HepG2 (cell line): Measurements from ENCODE around the gene DNPH1. TPM values are rescaled to one million over a fixed set of nuclear protein-coding genes. Genes with fewer than 3 reads are reported as not detected.
A peak's percentile ranks its signal among the peaks of the same experiment; 100 is the strongest.

Source experiments
- CERS6 ChIP-seq: sonication (generic); formaldehyde crosslinking; IDR thresholded peaks from 2 replicates; pipeline ENCODE4 v1.5.0; 2020; ENCODE audit warnings: missing genetic modification reagents
- HDAC2 ChIP-seq: sonication (generic); formaldehyde crosslinking; IDR thresholded peaks from 2 replicates; pipeline ENCODE4 v1.4.0; 2020; ENCODE audit warnings: missing genetic modification reagents
- KLF12 ChIP-seq: sonication (generic); formaldehyde crosslinking; IDR thresholded peaks from 2 replicates; pipeline ENCODE4 v1.4.0; 2020; ENCODE audit warnings: missing genetic modification reagents, borderline replicate concordance
- KLF9 ChIP-seq: IDR thresholded peaks from 2 replicates; pipeline ENCODE4 v1.6.1; 2016; ENCODE audit warnings: low read depth
- SETDB1 ChIP-seq: sonication (generic); formaldehyde crosslinking; IDR thresholded peaks from 2 replicates; pipeline ENCODE4 v1.5.1; 2020; ENCODE audit warnings: missing genetic modification reagents, mild to moderate bottlenecking, borderline replicate concordance
- SP4 ChIP-seq: sonication (generic); formaldehyde crosslinking; IDR thresholded peaks from 2 replicates; pipeline ENCODE4 v1.8.1; 2023; ENCODE audit warnings: mild to moderate bottlenecking, missing genetic modification reagents
- THYN1 ChIP-seq: sonication (generic); formaldehyde crosslinking; IDR thresholded peaks from 2 replicates; pipeline ENCODE4 v1.8.1; 2023; ENCODE audit warnings: low read depth, mild to moderate bottlenecking, moderate library complexity, missing genetic modification reagents, borderline replicate concordance
- ZBED4 ChIP-seq: sonication (generic); formaldehyde crosslinking; IDR thresholded peaks from 2 replicates; pipeline ENCODE4 v1.4.0; 2020; ENCODE audit warnings: missing genetic modification reagents, borderline replicate concordance
- ZBTB44 ChIP-seq: sonication (generic); formaldehyde crosslinking; IDR thresholded peaks from 2 replicates; pipeline ENCODE4 v1.4.0; 2020; ENCODE audit warnings: missing genetic modification reagents
- ZBTB7B ChIP-seq: sonication (generic); formaldehyde crosslinking; IDR thresholded peaks from 2 replicates; pipeline ENCODE4 v1.4.0; 2020; ENCODE audit warnings: missing genetic modification reagents
- ZFP1 ChIP-seq: IDR thresholded peaks from 2 replicates; pipeline ENCODE4 v1.6.1; 2016
- ZFP41 ChIP-seq: sonication (generic); formaldehyde crosslinking; IDR thresholded peaks from 2 replicates; pipeline ENCODE4 v1.4.0; 2020; ENCODE audit warnings: mild to moderate bottlenecking, missing genetic modification reagents, borderline replicate concordance
- ZNF274 ChIP-seq: sonication (generic); formaldehyde crosslinking; IDR thresholded peaks from 2 replicates; pipeline ENCODE4 v1.5.1; 2020; ENCODE audit warnings: mild to moderate bottlenecking, missing genetic modification reagents
- ZNF44 ChIP-seq: sonication (generic); formaldehyde crosslinking; IDR thresholded peaks from 2 replicates; pipeline ENCODE4 v1.5.1; 2020; ENCODE audit warnings: mild to moderate bottlenecking, missing genetic modification reagents
- ZNF562 ChIP-seq: sonication (generic); formaldehyde crosslinking; IDR thresholded peaks from 2 replicates; pipeline ENCODE4 v1.8.0; 2022; ENCODE audit warnings: missing genetic modification reagents, borderline replicate concordance
- ZNF879 ChIP-seq: sonication (generic); formaldehyde crosslinking; IDR thresholded peaks from 2 replicates; pipeline ENCODE4 v1.8.1; 2023; ENCODE audit warnings: missing genetic modification reagents
- polyA plus RNA-seq, 8 experiments: library from polyadenylated mRNA; depleted of rRNA in 3 of 8; stranded (reverse) in 7 of 8; unstranded in 1 of 8; fragments of >200 nt; fragmentation: Illumina TruSeq in 4 of 8; extraction: Trizol in 4 of 8; gene quantifications; 2 replicates each; pipeline versions ENCODE4 v1.2.1 to v1.2.3, GENCODE V29; 2011 to 2016; ENCODE audit warnings: low read depth in 4 of 8, missing spikeins in 1 of 8, mixed read lengths in 1 of 8; ENCODE audit not compliant: insufficient read depth in 1 of 8
- total RNA-seq, 5 experiments: library from RNA; depleted of rRNA; stranded (reverse); fragments of >200 nt; fragmentation: Illumina TruSeq; extraction: Trizol; gene quantifications; 2 replicates each; pipeline ENCODE4 v1.2.3, GENCODE V29; 2016; ENCODE audit warnings: low read depth in 1 of 5
- TF ChIP-seq, protein P1 (sequence below): sonication (generic); formaldehyde crosslinking; conservative IDR thresholded peaks from 2 replicates; pipeline ENCODE4 v1.8.1; 2023; ENCODE audit warnings: missing genetic modification reagents
- TF ChIP-seq, protein P2 (sequence below): sonication (generic); formaldehyde crosslinking; IDR thresholded peaks from 2 replicates; pipeline ENCODE4 v1.5.0; 2020; ENCODE audit warnings: missing genetic modification reagents
- TF ChIP-seq, protein P3 (sequence below): sonication (generic); formaldehyde crosslinking; IDR thresholded peaks from 2 replicates; pipeline ENCODE4 v1.5.0; 2020; ENCODE audit warnings: missing genetic modification reagents

Gene DNPH1
- total and polyA plus RNA-seq, 2 of the 13 experiments (the other 11 are each of a cell fraction or from before 2014, with no cell fraction given) = 56.5 to 75.1 TPM

DNA sequence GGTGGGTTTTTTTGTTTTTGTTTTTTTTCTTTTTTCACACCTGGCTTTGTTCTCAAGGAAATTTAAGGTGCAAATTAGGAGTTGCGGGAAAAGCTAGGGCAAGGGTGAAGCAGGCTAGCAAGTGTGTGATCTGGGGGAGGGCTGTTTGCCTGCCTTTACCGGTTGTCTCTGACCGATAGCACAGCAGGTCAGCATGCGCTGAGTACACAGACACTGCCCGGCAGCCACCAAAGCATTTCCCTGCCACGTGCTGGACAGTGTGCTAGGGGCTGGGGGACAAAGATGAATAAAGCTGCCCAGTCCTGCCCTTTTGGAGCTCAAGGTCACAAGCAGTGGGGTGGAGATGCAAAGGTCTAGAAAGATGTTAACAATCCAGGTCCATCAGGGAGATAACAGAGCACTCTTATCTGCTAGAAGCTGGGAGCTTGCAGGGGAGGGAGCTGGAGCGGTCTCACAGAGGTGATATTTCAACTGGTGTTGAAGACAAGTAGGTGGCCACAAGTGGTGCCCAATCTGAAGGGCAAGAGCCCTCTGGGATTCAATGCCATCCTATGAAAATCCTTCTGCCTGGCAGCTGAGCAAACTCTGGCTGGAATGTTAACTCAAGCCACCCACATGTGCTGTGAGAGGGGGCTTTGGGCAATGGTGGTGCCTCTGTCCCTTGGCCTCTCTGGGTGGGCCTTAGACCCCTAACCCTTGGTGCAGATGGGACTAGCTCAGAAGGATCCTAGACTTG, 38.5 kb upstream of the DNPH1 start (continued):
- TF ChIP-seq ZBTB44 (CRISPR knock-in tag) (peak; percentile 91), HDAC2 (CRISPR knock-in tag) (peak; percentile 100), ZNF879 (CRISPR knock-in tag) (peak; percentile 72; the same call in 1 of the 2 replicates), SP4 (CRISPR knock-in tag) (peak; percentile 94), KLF12 (peak; percentile 93; the same call in 1 of the 2 replicates), ZBED4 (peak; percentile 95), THYN1 (CRISPR knock-in tag) (no peak), ZFP41 (CRISPR knock-in tag) (peak; percentile 97), SETDB1 (CRISPR knock-in tag) (no peak), ZNF562 (CRISPR knock-in tag) (no peak), ZBTB7B (CRISPR knock-in tag) (peak; percentile 100), KLF9 (peak; percentile 73), CERS6 (CRISPR knock-in tag) (no peak), ZNF44 (CRISPR knock-in tag) (peak; percentile 98), ZFP1 (CRISPR knock-in tag) (peak; percentile 98), ZNF274 (CRISPR knock-in tag) (peak; percentile 97)
- TF ChIP-seq, protein P1, sequence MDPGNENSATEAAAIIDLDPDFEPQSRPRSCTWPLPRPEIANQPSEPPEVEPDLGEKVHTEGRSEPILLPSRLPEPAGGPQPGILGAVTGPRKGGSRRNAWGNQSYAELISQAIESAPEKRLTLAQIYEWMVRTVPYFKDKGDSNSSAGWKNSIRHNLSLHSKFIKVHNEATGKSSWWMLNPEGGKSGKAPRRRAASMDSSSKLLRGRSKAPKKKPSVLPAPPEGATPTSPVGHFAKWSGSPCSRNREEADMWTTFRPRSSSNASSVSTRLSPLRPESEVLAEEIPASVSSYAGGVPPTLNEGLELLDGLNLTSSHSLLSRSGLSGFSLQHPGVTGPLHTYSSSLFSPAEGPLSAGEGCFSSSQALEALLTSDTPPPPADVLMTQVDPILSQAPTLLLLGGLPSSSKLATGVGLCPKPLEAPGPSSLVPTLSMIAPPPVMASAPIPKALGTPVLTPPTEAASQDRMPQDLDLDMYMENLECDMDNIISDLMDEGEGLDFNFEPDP (CRISPR knock-in tag) = 0 out of 2 replicates have a peak, but pooled peaks have one; percentile 27
- TF ChIP-seq, protein P2, sequence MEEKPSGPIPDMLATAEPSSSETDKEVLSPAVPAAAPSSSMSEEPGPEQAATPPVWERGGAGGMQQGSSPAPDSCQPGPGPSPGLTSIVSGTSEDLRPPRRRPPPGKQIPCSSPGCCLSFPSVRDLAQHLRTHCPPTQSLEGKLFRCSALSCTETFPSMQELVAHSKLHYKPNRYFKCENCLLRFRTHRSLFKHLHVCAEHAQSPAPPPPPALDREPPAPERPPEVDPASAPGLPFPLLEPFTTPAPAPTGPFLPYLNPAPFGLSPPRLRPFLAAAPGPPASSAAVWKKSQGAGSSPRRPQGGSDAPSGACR (CRISPR knock-in tag) = peak; percentile 99
- TF ChIP-seq, protein P3, sequence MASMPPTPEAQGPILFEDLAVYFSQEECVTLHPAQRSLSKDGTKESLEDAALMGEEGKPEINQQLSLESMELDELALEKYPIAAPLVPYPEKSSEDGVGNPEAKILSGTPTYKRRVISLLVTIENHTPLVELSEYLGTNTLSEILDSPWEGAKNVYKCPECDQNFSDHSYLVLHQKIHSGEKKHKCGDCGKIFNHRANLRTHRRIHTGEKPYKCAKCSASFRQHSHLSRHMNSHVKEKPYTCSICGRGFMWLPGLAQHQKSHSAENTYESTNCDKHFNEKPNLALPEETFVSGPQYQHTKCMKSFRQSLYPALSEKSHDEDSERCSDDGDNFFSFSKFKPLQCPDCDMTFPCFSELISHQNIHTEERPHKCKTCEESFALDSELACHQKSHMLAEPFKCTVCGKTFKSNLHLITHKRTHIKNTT (CRISPR knock-in tag) = no peak
